Fibroblast of the aortic adventitia (primary cell): ENCODE measurements around the gene IRF7. TPM values are rescaled to one million over a fixed set of nuclear protein-coding genes. Genes with fewer than 3 reads are reported as not detected.

Experiments
- DNase-seq: peaks from one replicate; pipeline ENCODE4 v3.0.0-alpha.2; 2010; ENCODE audit warnings: low read depth
- H3K4me3 ChIP-seq: 2 replicates; pipeline ENCODE4 v1.5.1; 2011; ENCODE audit warnings: low read depth, mild to moderate bottlenecking, control low read depth, low read length, moderate library complexity
- total RNA-seq: library from RNA; depleted of rRNA; stranded (reverse); fragments of >200 nt; gene quantifications from 2 replicates; pipeline ENCODE4 v1.2.3, GENCODE V29; 2012; ENCODE audit warnings: low replicate concordance
- TF ChIP-seq, protein P1 (sequence below): IDR thresholded peaks from 2 replicates; pipeline ENCODE4 v1.5.1; 2011; ENCODE audit warnings: mild to moderate bottlenecking, low read length, control low read depth, inconsistent platforms; ENCODE audit not compliant: insufficient read depth

IRF7 gene
- total RNA-seq, 1 donor = 6.8 TPM

DNA sequence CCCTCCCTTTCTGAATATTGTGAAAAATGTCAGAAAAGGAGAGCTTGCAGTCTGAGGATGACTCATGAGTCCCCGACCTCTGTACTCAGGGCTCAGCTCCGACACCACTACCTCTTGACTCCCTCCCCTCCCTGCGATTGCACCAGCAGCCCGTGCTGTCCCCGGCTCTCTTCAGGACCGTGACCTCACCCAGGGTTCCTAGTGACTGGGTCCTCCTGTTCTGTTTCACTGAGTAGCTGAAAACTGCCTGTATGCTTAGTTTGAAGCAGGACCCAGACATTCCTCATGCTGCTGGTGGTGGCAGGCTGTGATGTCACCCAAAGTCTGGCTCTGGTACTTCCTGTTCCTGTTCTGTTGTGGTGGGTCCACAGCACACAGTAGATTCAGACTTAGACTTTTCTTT, 27.8 kb downstream of the IRF7 start:
- DNase-seq = peak; percentile 14
- no peak overlapping the region for H3K4me3 ChIP-seq
- TF ChIP-seq, protein P1, sequence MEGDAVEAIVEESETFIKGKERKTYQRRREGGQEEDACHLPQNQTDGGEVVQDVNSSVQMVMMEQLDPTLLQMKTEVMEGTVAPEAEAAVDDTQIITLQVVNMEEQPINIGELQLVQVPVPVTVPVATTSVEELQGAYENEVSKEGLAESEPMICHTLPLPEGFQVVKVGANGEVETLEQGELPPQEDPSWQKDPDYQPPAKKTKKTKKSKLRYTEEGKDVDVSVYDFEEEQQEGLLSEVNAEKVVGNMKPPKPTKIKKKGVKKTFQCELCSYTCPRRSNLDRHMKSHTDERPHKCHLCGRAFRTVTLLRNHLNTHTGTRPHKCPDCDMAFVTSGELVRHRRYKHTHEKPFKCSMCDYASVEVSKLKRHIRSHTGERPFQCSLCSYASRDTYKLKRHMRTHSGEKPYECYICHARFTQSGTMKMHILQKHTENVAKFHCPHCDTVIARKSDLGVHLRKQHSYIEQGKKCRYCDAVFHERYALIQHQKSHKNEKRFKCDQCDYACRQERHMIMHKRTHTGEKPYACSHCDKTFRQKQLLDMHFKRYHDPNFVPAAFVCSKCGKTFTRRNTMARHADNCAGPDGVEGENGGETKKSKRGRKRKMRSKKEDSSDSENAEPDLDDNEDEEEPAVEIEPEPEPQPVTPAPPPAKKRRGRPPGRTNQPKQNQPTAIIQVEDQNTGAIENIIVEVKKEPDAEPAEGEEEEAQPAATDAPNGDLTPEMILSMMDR = no peak

DNA sequence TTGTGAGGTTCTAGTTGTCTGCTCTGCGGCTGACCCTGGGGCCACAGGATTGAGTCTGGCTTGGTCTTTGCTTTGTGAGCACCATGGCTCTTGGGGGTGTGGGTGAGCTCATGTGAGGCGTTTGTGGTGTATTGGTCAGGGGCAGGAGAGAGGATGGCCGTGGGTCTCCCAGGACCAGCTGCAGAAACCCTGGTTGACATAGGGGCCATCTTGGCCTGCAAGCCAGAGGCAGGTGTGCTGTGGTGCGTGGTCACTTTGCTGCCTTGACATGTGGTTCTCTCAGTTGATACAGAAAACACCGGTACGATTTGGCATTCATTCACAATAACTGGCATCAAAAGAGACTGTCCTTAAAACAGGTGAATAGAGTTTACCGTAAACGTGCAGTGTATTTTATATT, 28.2 kb downstream of the IRF7 start:
- no peak for DNase-seq
- TF ChIP-seq, protein P1 = no peak
- H3K4me3 ChIP-seq = no peak overlapping the region

DNA sequence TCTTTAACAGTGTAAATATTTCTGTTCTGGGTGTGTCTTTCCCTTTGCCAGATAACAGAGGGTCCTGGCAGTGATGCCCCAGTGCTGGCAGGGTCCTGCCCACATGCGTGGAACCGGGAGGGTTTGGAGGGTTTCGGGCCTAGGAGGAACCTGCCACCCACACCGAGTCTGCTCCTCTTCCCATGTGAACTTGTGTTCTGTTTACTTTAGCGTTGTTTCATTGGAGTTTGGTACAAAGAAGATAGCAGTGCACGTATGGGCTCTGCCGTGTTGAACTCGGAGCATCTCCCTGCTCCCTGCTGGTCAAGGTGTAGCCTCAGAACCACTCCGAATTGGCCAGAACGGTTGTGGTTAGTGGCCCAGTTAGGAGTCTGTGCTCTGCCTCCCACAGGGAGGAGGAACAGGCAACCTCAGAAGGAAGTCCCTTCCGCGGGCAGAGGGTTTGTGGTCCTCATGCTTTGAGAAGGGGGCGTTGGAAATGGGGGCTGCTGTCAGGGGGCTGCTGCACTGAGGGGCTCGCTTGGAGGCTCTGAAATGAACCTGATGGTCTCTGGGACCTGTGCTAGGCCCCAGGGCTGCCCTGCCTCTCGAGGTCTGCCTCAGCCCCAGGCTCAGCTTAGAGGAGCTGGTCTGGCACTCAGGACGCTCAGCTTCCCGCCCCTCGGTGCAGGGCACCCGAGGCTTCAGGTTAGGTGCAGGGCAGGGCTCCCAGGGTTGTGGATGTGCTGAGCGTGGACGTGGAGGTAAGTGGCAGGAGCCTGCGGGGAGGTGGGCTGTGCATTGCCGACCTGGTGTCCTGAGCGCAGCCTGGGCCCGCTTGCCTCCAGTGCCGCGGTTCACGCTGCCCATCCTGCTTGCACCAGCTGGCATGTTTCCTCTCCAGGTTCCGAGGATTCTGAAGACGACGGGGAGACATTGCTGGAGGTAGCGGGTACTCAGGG, 29.1 kb downstream of the IRF7 start:
- TF ChIP-seq, protein P1 = no peak
- H3K4me3 ChIP-seq = no peak overlapping the region
- no peak for DNase-seq

DNA sequence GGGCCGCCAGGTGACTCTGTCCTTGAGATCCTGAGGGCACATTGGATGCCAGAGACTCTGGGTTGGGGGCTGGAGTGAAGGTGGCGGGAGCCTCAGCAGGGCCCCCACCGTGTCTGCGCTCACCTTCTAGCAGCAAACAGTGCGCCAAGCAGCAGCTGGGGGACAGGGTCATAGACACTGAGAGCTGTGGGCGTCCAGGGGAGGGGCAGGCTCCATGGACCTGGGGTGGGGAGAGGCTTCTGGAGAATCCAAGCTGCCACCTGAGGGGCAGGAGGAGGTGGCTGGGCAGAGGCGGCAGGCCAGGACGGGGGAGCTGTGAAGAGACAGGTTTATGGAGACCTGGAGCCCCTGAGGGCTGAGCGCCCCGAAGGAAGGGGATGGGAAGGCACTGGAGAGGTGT, 31.5 kb downstream of the IRF7 start:
- DNase-seq = no peak
- no peak overlapping the region for H3K4me3 ChIP-seq
- TF ChIP-seq, protein P1 = no peak

DNA sequence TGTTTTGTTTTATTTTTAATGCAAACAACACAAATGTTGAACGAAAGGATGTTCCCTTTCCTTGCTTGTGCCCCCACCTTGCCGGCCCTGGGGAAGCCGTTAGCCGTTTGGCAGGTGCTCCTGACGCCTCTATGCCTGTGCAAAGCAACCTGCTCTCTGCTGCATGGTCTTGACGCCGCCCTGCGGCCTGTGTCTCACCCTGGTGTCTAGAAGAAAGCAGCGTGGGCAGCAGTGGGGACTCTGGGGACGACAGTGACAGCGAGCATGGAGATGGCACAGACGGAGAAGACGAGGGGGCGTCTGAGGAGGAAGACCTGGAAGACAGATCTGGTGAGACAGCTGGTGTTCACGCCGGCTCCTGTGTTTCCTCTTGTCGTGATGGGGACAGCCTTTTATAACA, 34.0 kb downstream of the IRF7 start:
- no peak overlapping the region for H3K4me3 ChIP-seq
- TF ChIP-seq, protein P1 = no peak
- no peak for DNase-seq

DNA sequence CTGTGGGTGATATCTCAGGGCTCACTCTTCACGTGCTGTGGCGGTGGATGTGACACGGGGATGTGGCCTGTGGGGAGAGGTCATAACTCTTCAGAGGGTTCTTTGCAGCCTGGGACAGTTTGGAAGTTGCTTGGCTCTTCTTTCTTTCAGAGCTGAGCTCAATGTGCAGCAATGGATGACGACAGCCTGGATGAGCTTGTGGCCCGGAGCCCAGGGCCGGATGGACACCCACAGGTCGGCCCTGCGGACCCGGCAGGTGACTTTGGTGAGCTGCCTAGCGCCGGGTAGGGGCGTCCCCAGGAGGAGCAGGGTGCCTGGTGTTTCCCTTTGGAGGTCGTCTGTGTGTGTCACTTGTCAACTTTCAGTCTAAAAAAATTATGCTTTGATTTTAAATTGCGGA, 34.4 kb downstream of the IRF7 start:
- H3K4me3 ChIP-seq = no peak overlapping the region
- DNase-seq = no peak
- TF ChIP-seq, protein P1 = no peak
